Measurements from ENCODE around the gene BET1L. TPM values are rescaled to one million over a fixed set of nuclear protein-coding genes. Genes with fewer than 3 reads are reported as not detected.
"Not testable (repeated sequence)": the region's sequence is repeated elsewhere in the genome, so short reads cannot be mapped to it uniquely, and the experiment has no call there.

Gene BET1L
- total RNA-seq, 1 experiment from 2014 or later = 89.0 TPM

- TF ChIP-seq CTCF (IDR thresholded peaks at IDR 0.05) = no peak
- TF ChIP-seq SIN3A (IDR thresholded peaks at IDR 0.05; ENCODE audit: borderline replicate concordance, insufficient read depth, low read depth, low read length) = no peak
- no peak for TF ChIP-seq POLR2AphosphoS5 (IDR thresholded peaks at IDR 0.05; ENCODE audit: low read depth, low read length)
- ATAC-seq = no peak
- H3K9me3 ChIP-seq (ENCODE audit: control insufficient read depth, insufficient read depth, low read depth, low read length) = no peaks in the 10 kb centered on the region
- peaks cover 23% of the 10 kb centered on the region for H3K4me1 ChIP-seq (ENCODE audit: control insufficient read depth, insufficient read depth, low read length)
- H3K27me3 ChIP-seq (ENCODE audit: control insufficient read depth, insufficient read depth, low read length) = no peaks in the 10 kb centered on the region
- DNase-seq (ENCODE audit: low read depth, low spot score) = no peak
- H3K36me3 ChIP-seq (ENCODE audit: control insufficient read depth, insufficient read depth, low read length) = peaks cover 42% of the 10 kb centered on the region
- in situ Hi-C loops (cut with HindIII; ENCODE audit: low pct_unique_long_range_greater_than_20kb, low sequenced_read_pairs) (no loop called here), intact Hi-C loops (cut with micrococcal nuclease; ENCODE audit: unreplicated experiment) (no loop called here)
- ChIA-PET POLR2A (no interaction called here), CTCF (no interaction called here)
- H3K4me3 ChIP-seq (ENCODE audit: low read depth in 2 of 2, low read length in 2 of 2) = no peak overlapping the region
- no peak overlapping the region for H3K27ac ChIP-seq (ENCODE audit: low read length)
- BruUV-seq (replicated peaks) = no TSS peak
These were observed 33.1 kb upstream of the BET1L start for GRCh38 chr11:240315-240714.

- H3K9me3 ChIP-seq (ENCODE audit: control insufficient read depth, insufficient read depth, low read depth, low read length); BruUV-seq (replicated peaks); in situ Hi-C loops (cut with HindIII; ENCODE audit: low pct_unique_long_range_greater_than_20kb, low sequenced_read_pairs); DNase-seq (ENCODE audit: low read depth, low spot score); intact Hi-C loops (cut with micrococcal nuclease; ENCODE audit: unreplicated experiment); H3K27me3 ChIP-seq (ENCODE audit: control insufficient read depth, insufficient read depth, low read length); ATAC-seq: not testable (repeated sequence)
- ChIA-PET CTCF (interaction anchor here (1.0 to 2.1 kb wide), 2 partner anchors 12 to 30 kb away, joined by 3 to 6 read pairs; no protein-coding TSS in a partner anchor), POLR2A (interaction anchor here (0.7 to 1.5 kb wide), 2 partner anchors 12 to 32 kb away, joined by 3 to 4 read pairs; no protein-coding TSS in a partner anchor)
- peak overlapping the region; percentile 97 for H3K27ac ChIP-seq (ENCODE audit: low read length)
- peak overlapping the region; percentile 87 to 98; a peak in 3 of 4 replicates for H3K4me3 ChIP-seq (ENCODE audit: low read depth in 2 of 2, low read length in 2 of 2)
- peaks cover 26% of the 10 kb centered on the region for H3K4me1 ChIP-seq (ENCODE audit: control insufficient read depth, insufficient read depth, low read length)
- peaks cover 26% of the 10 kb centered on the region for H3K36me3 ChIP-seq (ENCODE audit: control insufficient read depth, insufficient read depth, low read length)
These were observed 31.1 kb upstream of the BET1L start for GRCh38 chr11:238346-238745.

GRCh38 chr11:236774-237767 lies 29.9 kb upstream of the BET1L start, which contains the start of gene PSMD13:
PSMD13 (plus strand) TSS chr11:236976; CDS start chr11:237050, 74 bp downstream.
- Histone ChIP-seq H3K4me1 (ENCODE audit: control insufficient read depth, insufficient read depth, low read length) (peaks cover 26% of the 10 kb centered on the region), H3K27me3 (ENCODE audit: control insufficient read depth, insufficient read depth, low read length) (no peaks in the 10 kb centered on the region), H3K36me3 (ENCODE audit: control insufficient read depth, insufficient read depth, low read length) (peaks cover 18% of the 10 kb centered on the region), H3K27ac (ENCODE audit: low read length) (peak within 1 kb of the TSS; percentile 97), H3K4me3 (ENCODE audit: low read depth in 2 of 2, low read length in 2 of 2) (peak within 1 kb of the TSS; percentile 87 to 98), H3K9me3 (ENCODE audit: control insufficient read depth, insufficient read depth, low read depth, low read length) (no peaks in the 10 kb centered on the region)
- ChIA-PET CTCF (interaction anchor here (0.5 to 2.1 kb wide), 3 partner anchors 14 to 32 kb away, joined by 3 to 6 read pairs (median 3); no protein-coding TSS in a partner anchor), POLR2A (interaction anchor here (0.8 to 1.5 kb wide), 3 partner anchors 13 to 119 kb away, joined by 3 to 12 read pairs (median 7); no protein-coding TSS in a partner anchor)
- BruUV-seq (replicated peaks) = no TSS peak
- no peak for DNase-seq (ENCODE audit: low read depth, low spot score)
- TF ChIP-seq TCF7L2 (IDR thresholded peaks at IDR 0.05; ENCODE audit: low read depth, low read length) (no peak), POLR2AphosphoS5 (IDR thresholded peaks at IDR 0.05; ENCODE audit: low read depth, low read length) (peak; percentile 77; the same call in 1 of the 2 replicates), REST (IDR thresholded peaks at IDR 0.05; ENCODE audit: insufficient read depth in 1 of 2, low read depth in 2 of 2, low read length in 1 of 2) (peak in 1 of 2 experiments; percentile 39; a peak in 1 of 4 replicates), SIN3A (IDR thresholded peaks at IDR 0.05; ENCODE audit: borderline replicate concordance, insufficient read depth, low read depth, low read length) (peak; percentile 93), CTCF (IDR thresholded peaks at IDR 0.05) (no peak)
- in situ Hi-C loops (cut with HindIII; ENCODE audit: low pct_unique_long_range_greater_than_20kb, low sequenced_read_pairs) (no loop called here), intact Hi-C loops (cut with micrococcal nuclease; ENCODE audit: unreplicated experiment) (no loop called here)
- ATAC-seq = peak; percentile 96

All from Panc1 (cell line).